ENCODE measurements around the gene GCNT3. TPM values are rescaled to one million over a fixed set of nuclear protein-coding genes. Genes with fewer than 3 reads are reported as not detected.

Gene GCNT3
- total RNA-seq, 1 donor from 2014 or later: not detected

DNA sequence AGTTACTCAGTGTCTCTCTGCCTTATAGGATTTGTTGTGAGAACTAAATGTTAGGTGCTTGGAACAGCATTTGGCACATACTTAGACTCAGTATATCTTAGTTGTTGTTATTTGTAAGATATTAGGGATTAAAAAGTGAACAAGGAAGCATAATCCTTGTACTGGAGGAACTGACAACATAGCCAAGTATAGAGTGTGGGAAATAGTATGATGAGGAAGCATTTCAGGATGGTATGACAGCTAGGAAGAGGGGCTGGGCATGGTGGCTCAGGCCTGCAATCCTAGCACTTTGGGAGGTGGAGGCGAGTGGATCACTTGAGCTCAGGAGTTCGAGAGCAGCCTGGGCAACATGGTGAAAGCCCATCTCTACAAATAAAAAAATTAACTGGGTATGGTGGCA lies 16.6 kb upstream of the GCNT3 start:
- intact Hi-C loops (cut with micrococcal nuclease): no loop called here
- no peaks in the 10 kb centered on the region for H3K36me3 Mint-ChIP-seq (ENCODE audit: low read depth)
- H3K4me1 Mint-ChIP-seq (ENCODE audit: low read depth): peaks cover 11% of the 10 kb centered on the region
- H3K27me3 Mint-ChIP-seq (ENCODE audit: low read depth): peaks cover 24% of the 10 kb centered on the region
- no peak for DNase-seq (ENCODE audit: low spot score)
- H3K9me3 Mint-ChIP-seq: no peaks in the 10 kb centered on the region
- H3K27ac Mint-ChIP-seq: no peak overlapping the region
- no peak overlapping the region for H3K4me3 Mint-ChIP-seq (ENCODE audit: low read depth)

DNA sequence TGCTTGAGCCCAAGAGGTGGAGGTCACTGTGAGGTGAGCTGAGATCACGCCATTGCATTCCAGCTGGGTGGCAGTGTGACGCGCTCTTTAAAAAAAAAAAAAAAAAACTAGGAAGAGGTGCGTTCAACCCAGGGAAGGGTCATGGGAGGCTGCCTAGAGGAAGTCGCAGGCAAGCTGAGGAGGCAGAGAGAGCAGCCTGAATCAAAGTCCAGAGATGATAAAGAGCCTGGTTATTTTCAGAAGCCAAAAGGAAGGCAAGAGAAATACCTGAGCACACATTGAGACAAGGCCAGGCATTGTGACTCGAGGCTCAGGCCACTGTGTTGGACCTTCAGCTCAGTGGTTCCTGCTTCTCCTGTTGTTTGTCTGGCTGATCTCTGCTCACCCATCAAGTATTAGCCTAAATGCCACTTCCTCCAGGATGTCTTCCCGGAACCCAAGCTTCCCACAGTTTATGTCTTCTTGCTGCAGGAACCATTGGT lies 16.1 kb upstream of the GCNT3 start:
- no peaks in the 10 kb centered on the region for H3K36me3 Mint-ChIP-seq (ENCODE audit: low read depth)
- intact Hi-C loops (cut with micrococcal nuclease): no loop called here
- H3K27me3 Mint-ChIP-seq (ENCODE audit: low read depth): peaks cover 25% of the 10 kb centered on the region
- peaks cover 9% of the 10 kb centered on the region for H3K4me1 Mint-ChIP-seq (ENCODE audit: low read depth)
- DNase-seq (ENCODE audit: low spot score): no peak
- H3K27ac Mint-ChIP-seq: no peak overlapping the region
- no peak overlapping the region for H3K4me3 Mint-ChIP-seq (ENCODE audit: low read depth)
- H3K9me3 Mint-ChIP-seq: no peaks in the 10 kb centered on the region

DNA sequence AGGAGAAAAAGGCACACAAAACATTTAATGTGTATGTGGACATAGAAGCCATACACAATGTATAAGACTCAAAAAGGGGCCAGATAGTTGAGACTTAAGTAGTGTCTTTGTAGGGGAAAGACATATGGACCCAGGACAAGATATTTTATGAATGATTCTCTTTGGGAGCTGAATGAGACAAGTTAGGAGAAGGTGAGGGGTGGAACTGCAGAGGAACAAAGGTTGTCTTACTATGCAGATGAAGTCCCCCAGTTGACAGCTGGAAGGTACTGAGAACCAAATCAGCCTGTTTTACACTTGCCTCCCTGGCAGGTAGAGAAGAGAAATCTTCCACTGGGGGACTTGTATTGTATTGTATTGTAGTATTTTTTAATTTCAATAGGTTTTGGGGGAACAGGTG lies 14.9 kb upstream of the GCNT3 start:
- Mint-ChIP-seq H3K27me3 (ENCODE audit: low read depth) (peaks cover 25% of the 10 kb centered on the region), H3K9me3 (peaks cover 7% of the 10 kb centered on the region), H3K4me1 (ENCODE audit: low read depth) (peaks cover under 1% of the 10 kb centered on the region), H3K36me3 (ENCODE audit: low read depth) (no peaks in the 10 kb centered on the region), H3K4me3 (ENCODE audit: low read depth) (no peak overlapping the region), H3K27ac (no peak overlapping the region)
- no peak for DNase-seq (ENCODE audit: low spot score)
- intact Hi-C loops (cut with micrococcal nuclease): no loop called here

DNA sequence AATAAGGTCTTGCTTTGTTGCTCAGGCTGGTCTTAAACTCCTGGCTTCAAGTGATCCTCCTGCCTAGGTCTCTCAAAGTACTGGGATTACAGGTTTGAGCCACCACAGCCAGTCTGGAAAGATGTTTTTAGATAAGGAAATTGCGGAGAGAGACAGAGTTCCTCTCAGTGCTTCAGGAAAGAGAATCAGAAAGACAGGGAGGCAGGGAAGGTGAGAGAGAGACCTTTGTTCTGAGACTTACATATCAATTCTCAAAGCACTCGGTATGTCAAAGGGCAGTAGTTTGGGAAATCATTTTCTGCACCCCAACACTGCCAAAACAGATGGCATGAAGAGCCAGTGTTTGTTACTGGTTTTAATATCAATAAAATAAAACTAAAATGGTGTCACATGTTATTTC lies 13.1 kb upstream of the GCNT3 start:
- Mint-ChIP-seq H3K4me1 (ENCODE audit: low read depth) (no peaks in the 10 kb centered on the region), H3K36me3 (ENCODE audit: low read depth) (no peaks in the 10 kb centered on the region), H3K27me3 (ENCODE audit: low read depth) (peaks cover 25% of the 10 kb centered on the region), H3K27ac (no peak overlapping the region), H3K9me3 (peaks cover 16% of the 10 kb centered on the region), H3K4me3 (ENCODE audit: low read depth) (no peak overlapping the region)
- no peak for DNase-seq (ENCODE audit: low spot score)
- intact Hi-C loops (cut with micrococcal nuclease): no loop called here

DNA sequence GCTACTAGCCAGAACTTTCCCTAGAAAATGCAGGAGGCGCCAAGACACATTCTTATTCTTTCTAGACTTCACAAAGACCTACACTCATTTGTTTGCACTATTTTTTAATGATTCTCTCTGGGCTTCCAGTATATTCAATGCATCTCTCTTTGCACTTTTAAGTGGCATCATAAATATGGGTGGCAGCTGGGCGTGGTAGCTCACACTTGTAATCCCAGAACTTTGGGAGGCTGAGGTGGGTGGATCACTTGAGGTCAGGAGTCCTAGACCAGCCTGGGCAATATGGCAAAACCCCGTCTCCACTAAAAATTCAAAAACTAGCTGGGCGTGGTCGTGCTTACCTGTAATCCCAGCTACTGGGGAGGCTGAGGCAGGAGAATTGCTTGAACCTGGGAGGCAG lies 5.6 kb upstream of the GCNT3 start:
- Mint-ChIP-seq H3K4me1 (ENCODE audit: low read depth) (no peaks in the 10 kb centered on the region), H3K36me3 (ENCODE audit: low read depth) (no peaks in the 10 kb centered on the region), H3K9me3 (peaks cover 24% of the 10 kb centered on the region), H3K4me3 (ENCODE audit: low read depth) (no peak overlapping the region), H3K27me3 (ENCODE audit: low read depth) (peaks cover 21% of the 10 kb centered on the region), H3K27ac (no peak overlapping the region)
- DNase-seq (ENCODE audit: low spot score): no peak
- intact Hi-C loops (cut with micrococcal nuclease): no loop called here

DNA sequence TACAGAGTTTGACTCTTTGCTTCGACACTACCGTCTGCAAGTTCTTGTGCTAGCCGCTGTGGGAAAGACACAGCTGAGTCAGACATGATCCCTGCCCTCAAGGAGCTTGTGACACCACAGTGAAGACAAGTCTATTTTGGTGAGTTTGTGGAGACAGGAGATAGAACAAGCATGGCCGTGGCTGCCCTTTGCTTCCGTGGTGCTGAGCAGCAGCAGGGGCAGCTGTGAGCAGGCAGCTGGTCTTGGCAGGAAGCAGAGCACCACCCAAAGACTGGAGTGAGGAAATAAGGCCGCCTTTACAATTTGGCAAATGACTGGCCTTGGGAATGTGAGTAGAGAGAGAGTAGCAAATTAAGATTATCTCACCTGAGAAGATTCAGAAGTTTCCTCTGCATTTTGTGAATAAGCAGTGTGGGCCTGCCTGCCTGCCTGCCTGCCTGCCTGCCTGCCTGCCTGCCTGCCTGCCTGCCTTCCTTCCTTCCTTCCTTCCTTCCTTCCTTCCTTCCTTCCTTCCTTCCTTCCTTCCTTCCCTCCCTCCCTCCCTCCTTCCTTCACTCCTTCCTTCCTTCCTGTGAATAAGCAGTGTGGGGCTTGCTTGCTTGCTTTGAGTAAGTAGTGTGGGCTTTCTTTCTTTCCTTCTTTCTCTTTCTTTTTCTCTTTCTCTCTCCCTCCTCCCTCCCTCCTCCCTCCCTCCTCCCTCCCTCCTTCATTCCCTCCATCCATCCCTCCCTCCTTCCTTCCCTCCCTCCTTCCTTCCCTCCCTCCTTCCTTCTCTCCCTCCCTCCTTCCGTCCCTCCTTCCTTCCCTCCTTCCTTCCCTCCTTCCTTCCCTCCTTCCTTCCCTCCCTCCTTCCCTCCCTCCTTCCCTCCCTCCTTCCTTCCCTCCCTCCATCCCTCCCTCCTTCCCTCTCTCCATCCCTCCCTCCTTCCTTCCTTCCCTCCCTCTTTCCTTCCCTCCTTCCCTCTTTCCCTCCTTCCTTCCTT lies 1.6 kb upstream of the GCNT3 start:
- H3K36me3 Mint-ChIP-seq (ENCODE audit: low read depth): no peaks in the 10 kb centered on the region
- peaks cover 32% of the 10 kb centered on the region for H3K27me3 Mint-ChIP-seq (ENCODE audit: low read depth)
- H3K9me3 Mint-ChIP-seq: peaks cover 4% of the 10 kb centered on the region
- H3K4me3 Mint-ChIP-seq (ENCODE audit: low read depth): no peak overlapping the region
- peaks cover 5% of the 10 kb centered on the region for H3K4me1 Mint-ChIP-seq (ENCODE audit: low read depth)
- no peak for DNase-seq (ENCODE audit: low spot score)
- intact Hi-C loops (cut with micrococcal nuclease): no loop called here
- no peak overlapping the region for H3K27ac Mint-ChIP-seq

DNA sequence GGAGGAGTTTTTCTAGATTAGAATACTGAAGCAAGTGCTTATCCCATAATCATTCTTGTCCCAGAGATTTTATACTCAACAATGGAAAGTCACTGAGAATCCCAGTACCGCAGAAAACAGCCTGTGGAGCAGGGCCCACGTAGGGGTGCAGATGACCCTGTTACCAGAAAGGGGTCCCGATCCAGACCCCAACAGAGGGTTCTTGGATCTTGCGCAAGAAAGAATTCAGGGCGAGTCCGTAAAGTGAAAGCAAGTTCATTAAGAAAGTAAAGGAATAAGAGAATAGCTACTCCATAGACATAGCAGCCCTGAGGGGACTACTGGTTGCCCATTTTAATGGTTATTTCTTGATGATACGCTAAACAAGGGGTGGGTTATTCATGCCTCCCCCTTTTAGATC lies 2.6 kb downstream of the GCNT3 start:
- H3K4me1 Mint-ChIP-seq (ENCODE audit: low read depth): peaks cover 6% of the 10 kb centered on the region
- peaks cover 6% of the 10 kb centered on the region for H3K9me3 Mint-ChIP-seq
- no peak overlapping the region for H3K27ac Mint-ChIP-seq
- DNase-seq (ENCODE audit: low spot score): no peak
- H3K27me3 Mint-ChIP-seq (ENCODE audit: low read depth): peaks cover 30% of the 10 kb centered on the region
- intact Hi-C loops (cut with micrococcal nuclease): no loop called here
- H3K4me3 Mint-ChIP-seq (ENCODE audit: low read depth): no peak overlapping the region
- H3K36me3 Mint-ChIP-seq (ENCODE audit: low read depth): no peaks in the 10 kb centered on the region

DNA sequence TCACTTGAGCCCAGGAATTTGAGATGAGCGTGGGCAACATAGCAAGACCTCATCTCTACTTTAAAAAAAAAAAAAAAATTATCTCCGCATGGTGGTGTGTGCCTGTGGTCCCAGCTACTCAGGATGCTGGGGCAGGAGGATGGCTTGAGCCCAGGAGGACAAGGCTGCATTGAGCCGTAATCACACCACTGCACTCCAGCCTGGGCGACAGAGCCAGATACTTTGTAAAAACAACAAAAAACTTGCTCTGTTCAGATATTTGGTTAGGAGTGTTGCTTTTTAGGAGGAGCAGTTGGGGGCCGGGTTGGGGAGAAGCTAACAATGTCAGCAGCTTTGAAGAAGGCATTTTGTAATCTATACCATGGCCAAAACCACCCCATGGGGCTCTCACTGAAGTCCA lies 4.1 kb downstream of the GCNT3 start:
- Mint-ChIP-seq H3K27ac (no peak overlapping the region), H3K4me1 (ENCODE audit: low read depth) (peaks cover 6% of the 10 kb centered on the region), H3K9me3 (peaks cover 6% of the 10 kb centered on the region), H3K36me3 (ENCODE audit: low read depth) (no peaks in the 10 kb centered on the region), H3K4me3 (ENCODE audit: low read depth) (no peak overlapping the region), H3K27me3 (ENCODE audit: low read depth) (peaks cover 25% of the 10 kb centered on the region)
- intact Hi-C loops (cut with micrococcal nuclease): no loop called here
- no peak for DNase-seq (ENCODE audit: low spot score)

DNA sequence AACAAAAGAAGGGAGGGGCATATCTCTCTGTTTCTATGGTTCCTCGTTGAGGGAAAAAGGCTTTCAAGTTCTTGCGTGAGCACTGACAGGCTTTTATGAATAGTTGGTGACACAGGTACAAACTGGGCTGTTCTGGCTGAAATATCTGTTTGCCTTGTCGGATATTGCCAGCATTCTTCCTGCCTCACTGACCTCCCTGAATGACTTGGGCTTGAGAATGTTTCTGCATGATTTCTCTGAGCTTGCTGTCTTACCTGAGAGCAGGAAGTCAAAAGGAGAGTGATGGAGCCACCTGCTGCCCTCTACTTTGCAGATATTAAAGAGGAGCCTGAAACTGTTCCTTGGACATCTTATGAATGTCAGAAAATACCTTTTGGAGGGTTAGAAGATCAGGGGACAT lies 4.8 kb downstream of the GCNT3 start:
- Mint-ChIP-seq H3K9me3 (peaks cover 6% of the 10 kb centered on the region), H3K4me3 (ENCODE audit: low read depth) (no peak overlapping the region), H3K4me1 (ENCODE audit: low read depth) (peaks cover 4% of the 10 kb centered on the region), H3K27ac (no peak overlapping the region), H3K36me3 (ENCODE audit: low read depth) (no peaks in the 10 kb centered on the region), H3K27me3 (ENCODE audit: low read depth) (peaks cover 23% of the 10 kb centered on the region)
- DNase-seq (ENCODE audit: low spot score): no peak
- intact Hi-C loops (cut with micrococcal nuclease): no loop called here

DNA sequence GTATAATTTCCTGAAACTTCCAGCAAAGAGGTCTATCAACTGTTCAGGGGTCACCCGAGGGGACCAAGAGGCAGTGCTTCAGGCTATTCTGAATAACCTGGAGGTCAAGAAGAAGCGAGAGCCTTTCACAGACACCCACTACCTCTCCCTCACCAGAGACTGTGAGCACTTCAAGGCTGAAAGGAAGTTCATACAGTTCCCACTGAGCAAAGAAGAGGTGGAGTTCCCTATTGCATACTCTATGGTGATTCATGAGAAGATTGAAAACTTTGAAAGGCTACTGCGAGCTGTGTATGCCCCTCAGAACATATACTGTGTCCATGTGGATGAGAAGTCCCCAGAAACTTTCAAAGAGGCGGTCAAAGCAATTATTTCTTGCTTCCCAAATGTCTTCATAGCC lies 6.8 kb downstream of the GCNT3 start:
- Mint-ChIP-seq H3K9me3 (peaks cover 6% of the 10 kb centered on the region), H3K27me3 (ENCODE audit: low read depth) (peaks cover 15% of the 10 kb centered on the region)

DNA sequence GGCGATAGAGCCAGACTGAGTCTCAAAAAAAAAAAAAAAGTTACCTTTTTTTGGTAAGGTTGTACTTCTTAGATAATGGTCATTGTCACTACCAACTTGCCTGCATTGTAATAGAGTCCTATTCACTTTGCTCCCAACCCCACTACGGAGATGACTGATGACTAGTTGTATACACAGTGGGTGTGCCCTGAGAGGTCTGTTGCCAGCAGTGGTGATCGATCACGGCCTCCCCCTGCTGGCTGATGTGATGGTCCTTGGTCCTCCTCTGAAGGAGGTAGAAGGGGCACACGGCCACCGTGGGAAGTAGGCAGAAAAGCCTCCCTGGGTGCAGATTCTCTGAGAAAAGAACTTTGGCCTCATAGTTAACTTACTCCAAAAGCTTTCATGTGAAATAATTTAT lies 10.7 kb downstream of the GCNT3 start:
- Mint-ChIP-seq H3K27ac (no peak overlapping the region), H3K9me3 (no peaks in the 10 kb centered on the region), H3K27me3 (ENCODE audit: low read depth) (peaks cover 15% of the 10 kb centered on the region), H3K4me3 (ENCODE audit: low read depth) (no peak overlapping the region), H3K4me1 (ENCODE audit: low read depth) (no peaks in the 10 kb centered on the region), H3K36me3 (ENCODE audit: low read depth) (no peaks in the 10 kb centered on the region)
- DNase-seq (ENCODE audit: low spot score): peak; percentile 27
- intact Hi-C loops (cut with micrococcal nuclease): loop anchor here (1.0 kb wide), 1 partner anchor 89 kb away; no protein-coding TSS in a partner anchor

More for the DNA sequence above, 6.8 kb downstream of the GCNT3 start:
- DNase-seq (ENCODE audit: low spot score): no peak
- intact Hi-C loops (cut with micrococcal nuclease): no loop called here
- Mint-ChIP-seq H3K27ac (no peak overlapping the region), H3K4me1 (ENCODE audit: low read depth) (peaks cover 4% of the 10 kb centered on the region), H3K4me3 (ENCODE audit: low read depth) (no peak overlapping the region), H3K36me3 (ENCODE audit: low read depth) (no peaks in the 10 kb centered on the region)

DNA sequence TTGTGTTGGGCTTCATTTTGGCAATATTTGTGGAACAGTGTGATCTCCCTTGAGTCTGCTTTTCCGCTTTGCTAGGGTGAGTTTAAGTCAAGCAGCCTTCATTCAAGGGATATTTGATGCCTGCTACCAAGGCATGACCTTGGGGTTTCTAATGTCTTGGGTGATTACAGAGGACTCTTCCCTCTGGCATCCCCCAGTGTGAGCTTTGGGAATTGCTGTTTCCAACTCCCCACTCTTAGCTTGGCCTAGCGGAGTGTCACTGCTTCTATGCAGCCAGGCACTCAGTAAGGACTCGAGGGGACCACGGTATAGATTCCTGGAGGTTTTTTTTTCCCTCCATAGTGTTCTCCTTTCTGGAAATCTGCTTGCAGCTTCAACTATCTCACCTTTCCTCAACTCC lies 21.1 kb downstream of the GCNT3 start:
- intact Hi-C loops (cut with micrococcal nuclease): no loop called here
- H3K4me1 Mint-ChIP-seq (ENCODE audit: low read depth): no peaks in the 10 kb centered on the region
- H3K36me3 Mint-ChIP-seq (ENCODE audit: low read depth): peaks cover 11% of the 10 kb centered on the region
- H3K27ac Mint-ChIP-seq: no peak overlapping the region
- H3K4me3 Mint-ChIP-seq (ENCODE audit: low read depth): no peak overlapping the region
- no peaks in the 10 kb centered on the region for H3K9me3 Mint-ChIP-seq
- no peak for DNase-seq (ENCODE audit: low spot score)
- H3K27me3 Mint-ChIP-seq (ENCODE audit: low read depth): peaks cover 7% of the 10 kb centered on the region

DNA sequence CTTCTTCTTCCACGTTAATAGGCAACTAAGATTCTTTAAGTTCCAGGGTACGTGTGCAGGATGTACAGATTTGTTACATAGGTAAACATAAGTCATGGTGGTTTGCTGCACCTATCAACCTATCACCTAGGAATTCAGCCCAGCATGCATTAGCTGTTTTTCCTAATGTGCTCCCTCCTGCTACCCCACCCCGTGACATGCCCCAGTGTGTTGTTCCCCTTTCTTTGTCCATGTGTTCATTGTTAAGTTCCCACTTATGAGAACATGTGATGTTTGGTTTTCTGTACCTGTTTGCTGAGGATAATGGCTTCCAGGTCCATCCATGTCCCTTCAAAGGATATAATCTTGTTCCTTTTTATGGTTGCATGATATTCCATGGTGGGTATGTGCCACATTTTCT lies 24.6 kb downstream of the GCNT3 start:
- H3K27me3 Mint-ChIP-seq (ENCODE audit: low read depth): peaks cover 4% of the 10 kb centered on the region
- no peak for DNase-seq (ENCODE audit: low spot score)
- no peaks in the 10 kb centered on the region for H3K4me1 Mint-ChIP-seq (ENCODE audit: low read depth)
- intact Hi-C loops (cut with micrococcal nuclease): no loop called here
- no peak overlapping the region for H3K27ac Mint-ChIP-seq
- peaks cover 31% of the 10 kb centered on the region for H3K36me3 Mint-ChIP-seq (ENCODE audit: low read depth)
- no peaks in the 10 kb centered on the region for H3K9me3 Mint-ChIP-seq
- H3K4me3 Mint-ChIP-seq (ENCODE audit: low read depth): no peak overlapping the region
